Body of pancreas (tissue), 4 donors: ENCODE measurements around the gene ZNF654. TPM values are rescaled to one million over a fixed set of nuclear protein-coding genes. Genes with fewer than 3 reads are reported as not detected.

Experiments used
- ATAC-seq: fragments of 150-250 bp; one replicate; pipeline ENCODE4 v1.9.1; 2016
- DNase-seq, 4 donors: peaks; one replicate each; pipeline ENCODE4 v3.0.0-alpha.2; 2019
- H3K27ac ChIP-seq, 4 donors: fragments of 200-600 bp; sonication (generic); 1 replicate in 3 of 4; 2 replicates in 1 of 4; pipeline versions ENCODE4 v1.5.1 to v1.6.1; 2016 to 2019; ENCODE audit warnings: mild to moderate bottlenecking in 1 of 4, mixed read lengths in 1 of 4, moderate library complexity in 1 of 4
- H3K27me3 ChIP-seq, 2 donors: fragments of 200-600 bp; sonication (generic); one replicate each; pipeline ENCODE4 v1.6.0; 2016; ENCODE audit warnings: mild to moderate bottlenecking in 1 of 2
- H3K36me3 ChIP-seq, 2 donors: fragments of 200-600 bp; sonication (generic); replicated peaks in 1 of 2; 2 replicates each; pipeline ENCODE4 v1.5.1; 2016; ENCODE audit warnings: low read depth in 2 of 2; ENCODE audit not compliant: insufficient read depth in 1 of 2
- H3K4me1 ChIP-seq: fragments of 200-600 bp; sonication (generic); one replicate; pipeline ENCODE4 v1.6.0; 2016
- H3K4me3 ChIP-seq, 2 donors: fragments of 200-600 bp; sonication (generic); 1 replicate in 1 of 2; 2 replicates in 1 of 2; pipeline ENCODE4 v1.5.1; 2016 to 2019
- H3K9me3 ChIP-seq, 3 donors: fragments of 200-600 bp; sonication (generic); 1 replicate in 2 of 3; 2 replicates in 1 of 3; pipeline ENCODE4 v1.5.1; 2016
- POLR2A ChIP-seq, 3 donors: fragments of 450-650 bp; IDR thresholded peaks; one replicate each; pipeline ENCODE4 v1.6.1; 2016; ENCODE audit warnings: antibody characterized with exemption in 3 of 3, mild to moderate bottlenecking in 2 of 3
- WGBS, 2 donors: methylation state at CpG; one replicate each; pipeline ENCODE4 v1.1.5; 2017; 5-methylcytosine and 5-hydroxymethylcytosine counted together
- intact Hi-C: fragments of 100-400 bp; cut with DNase I; formaldehyde crosslinking; loops from one replicate; pipeline ENCODE4 v1.15.1; 2023
- total RNA-seq, 2 donors: library from RNA; depleted of rRNA; stranded (reverse); fragments of >200 nt; gene quantifications; one replicate each; pipeline ENCODE4 v1.1.0, GENCODE V29; 2016
- TF ChIP-seq, protein P1 (sequence below), 7 experiments: fragments of 450-650 bp in 4 of 7; fragments of 200-600 bp in 3 of 7; sonication (generic) in 3 of 7; IDR thresholded peaks; one replicate each; pipeline ENCODE4 v1.5.1; 2016 to 2019; ENCODE audit warnings: antibody characterized with exemption in 7 of 7

Gene ZNF654
- total RNA-seq, 2 donors from 2014 or later = 4.3 to 7.0 TPM

DNA sequence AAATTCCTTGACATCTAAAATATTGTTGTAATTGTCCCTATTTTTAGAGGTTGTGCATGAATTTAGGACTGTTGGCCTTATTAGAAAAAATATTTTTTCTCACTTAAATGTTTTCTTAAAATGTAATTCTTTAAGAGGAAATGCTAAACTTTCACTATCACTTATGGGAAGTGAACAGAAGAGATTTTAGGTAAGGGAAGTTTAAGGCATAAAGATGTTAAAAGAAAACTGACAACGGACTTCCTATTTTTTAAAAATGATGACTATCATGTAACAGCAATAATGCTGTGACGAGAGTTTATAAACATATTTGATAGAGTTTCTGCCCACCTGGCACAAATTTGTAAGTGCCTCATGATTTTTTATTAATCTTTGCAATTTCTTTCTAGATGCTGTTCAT, 93.8 kb downstream of the ZNF654 start:
- WGBS, 2 donors = 74 to 84% methylated on average over 2 of the region's 2 CpGs
- Histone ChIP-seq H3K36me3 (peaks cover 0 to 18% of the 10 kb centered on the region in 2 donors), H3K9me3 (no peaks in the 10 kb centered on the region), H3K27me3 (no peaks in the 10 kb centered on the region), H3K4me1 (peaks cover 21% of the 10 kb centered on the region), H3K27ac (no peak overlapping the region), H3K4me3 (no peak overlapping the region)
- ATAC-seq (no peak), DNase-seq (no peak)
- TF ChIP-seq, protein P1, sequence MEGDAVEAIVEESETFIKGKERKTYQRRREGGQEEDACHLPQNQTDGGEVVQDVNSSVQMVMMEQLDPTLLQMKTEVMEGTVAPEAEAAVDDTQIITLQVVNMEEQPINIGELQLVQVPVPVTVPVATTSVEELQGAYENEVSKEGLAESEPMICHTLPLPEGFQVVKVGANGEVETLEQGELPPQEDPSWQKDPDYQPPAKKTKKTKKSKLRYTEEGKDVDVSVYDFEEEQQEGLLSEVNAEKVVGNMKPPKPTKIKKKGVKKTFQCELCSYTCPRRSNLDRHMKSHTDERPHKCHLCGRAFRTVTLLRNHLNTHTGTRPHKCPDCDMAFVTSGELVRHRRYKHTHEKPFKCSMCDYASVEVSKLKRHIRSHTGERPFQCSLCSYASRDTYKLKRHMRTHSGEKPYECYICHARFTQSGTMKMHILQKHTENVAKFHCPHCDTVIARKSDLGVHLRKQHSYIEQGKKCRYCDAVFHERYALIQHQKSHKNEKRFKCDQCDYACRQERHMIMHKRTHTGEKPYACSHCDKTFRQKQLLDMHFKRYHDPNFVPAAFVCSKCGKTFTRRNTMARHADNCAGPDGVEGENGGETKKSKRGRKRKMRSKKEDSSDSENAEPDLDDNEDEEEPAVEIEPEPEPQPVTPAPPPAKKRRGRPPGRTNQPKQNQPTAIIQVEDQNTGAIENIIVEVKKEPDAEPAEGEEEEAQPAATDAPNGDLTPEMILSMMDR (IDR thresholded peaks at IDR 0.05) = no peak
- TF ChIP-seq POLR2A (IDR thresholded peaks at IDR 0.05) = no peak
- intact Hi-C loops = no loop called here

DNA sequence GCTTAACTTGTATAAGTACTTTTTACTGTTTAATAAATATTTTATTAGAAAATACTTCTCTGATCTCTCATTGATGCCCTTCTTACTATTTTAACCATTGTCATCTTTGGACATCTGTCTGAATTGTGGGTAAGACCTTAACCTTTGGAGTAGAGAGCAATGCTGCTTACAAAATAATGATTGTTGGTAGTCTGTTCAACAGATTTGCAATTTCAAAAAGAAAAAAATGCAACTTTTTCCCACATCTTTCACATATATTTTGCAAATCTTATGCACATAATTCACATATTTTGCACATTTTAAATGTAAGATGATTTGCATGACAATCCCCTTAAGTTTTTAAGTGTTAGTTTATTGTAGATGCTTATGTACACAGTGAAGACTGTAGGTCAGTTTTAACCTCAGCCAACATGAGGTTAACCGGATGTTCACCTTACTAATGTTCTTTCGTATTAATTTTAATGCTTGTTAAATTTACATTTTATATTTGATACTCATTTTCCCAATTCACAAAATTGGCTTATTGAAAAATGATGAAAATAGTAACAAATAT, 107.4 kb downstream of the ZNF654 start:
- Histone ChIP-seq H3K27ac (no peak overlapping the region), H3K4me3 (no peak overlapping the region), H3K9me3 (no peaks in the 10 kb centered on the region), H3K4me1 (no peaks in the 10 kb centered on the region), H3K36me3 (no peaks in the 10 kb centered on the region), H3K27me3 (no peaks in the 10 kb centered on the region)
- TF ChIP-seq POLR2A (IDR thresholded peaks at IDR 0.05) = no peak
- TF ChIP-seq, protein P1 (IDR thresholded peaks at IDR 0.05) = no peak
- WGBS, 2 donors = 97 to 100% methylated on average over 2 of the region's 2 CpGs
- intact Hi-C loops = no loop called here
- no peak for ATAC-seq
- DNase-seq = no peak

DNA sequence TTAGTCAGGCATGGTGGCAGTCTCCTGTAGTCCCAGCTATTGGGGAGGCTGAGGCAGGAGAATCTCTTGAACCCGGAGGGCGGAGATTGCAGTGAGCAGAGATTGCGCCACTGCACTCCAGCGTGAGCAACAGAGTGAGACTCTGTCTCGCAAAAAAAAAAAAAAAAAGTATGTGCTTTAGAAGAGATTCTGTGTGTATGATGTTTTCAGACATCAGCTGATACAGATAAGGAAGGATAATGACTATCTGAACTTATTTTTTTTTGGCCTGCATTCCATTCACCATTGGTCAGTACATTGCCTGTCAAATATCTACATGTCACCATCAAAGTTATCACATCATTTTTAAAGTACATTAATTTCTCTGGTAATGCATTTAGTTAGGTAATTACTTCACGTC, 108.1 kb downstream of the ZNF654 start:
- TF ChIP-seq, protein P1 (IDR thresholded peaks at IDR 0.05) = no peak
- no peak for TF ChIP-seq POLR2A (IDR thresholded peaks at IDR 0.05)
- H3K36me3 ChIP-seq = no peaks in the 10 kb centered on the region
- intact Hi-C loops = no loop called here
- H3K27me3 ChIP-seq = no peaks in the 10 kb centered on the region
- H3K9me3 ChIP-seq = no peaks in the 10 kb centered on the region
- H3K4me3 ChIP-seq = no peak overlapping the region
- DNase-seq (no peak), ATAC-seq (no peak)
- 91 to 97% methylated on average over 6 of the region's 6 CpGs for WGBS, 2 donors
- no peak overlapping the region for H3K27ac ChIP-seq
- no peaks in the 10 kb centered on the region for H3K4me1 ChIP-seq

DNA sequence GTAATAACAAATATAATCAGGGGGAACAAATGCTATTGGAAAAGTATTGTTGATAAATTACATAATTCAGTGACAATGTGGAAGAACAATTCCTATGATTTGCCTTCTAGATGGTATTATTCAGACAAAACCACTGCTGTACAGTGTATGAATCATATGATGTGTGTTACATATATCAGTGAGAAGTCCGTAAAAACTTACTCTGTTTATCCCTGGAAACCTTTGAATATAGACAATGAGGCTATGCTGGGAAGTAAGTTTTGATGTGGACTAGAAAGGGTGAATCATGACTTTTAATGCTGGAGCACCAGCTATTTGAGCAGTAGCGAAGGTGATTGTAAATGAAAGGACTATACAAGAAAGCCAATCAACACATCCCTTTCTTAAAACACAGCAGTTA, 108.6 kb downstream of the ZNF654 start:
- intact Hi-C loops = no loop called here
- Histone ChIP-seq H3K4me3 (no peak overlapping the region), H3K36me3 (no peaks in the 10 kb centered on the region)

DNA sequence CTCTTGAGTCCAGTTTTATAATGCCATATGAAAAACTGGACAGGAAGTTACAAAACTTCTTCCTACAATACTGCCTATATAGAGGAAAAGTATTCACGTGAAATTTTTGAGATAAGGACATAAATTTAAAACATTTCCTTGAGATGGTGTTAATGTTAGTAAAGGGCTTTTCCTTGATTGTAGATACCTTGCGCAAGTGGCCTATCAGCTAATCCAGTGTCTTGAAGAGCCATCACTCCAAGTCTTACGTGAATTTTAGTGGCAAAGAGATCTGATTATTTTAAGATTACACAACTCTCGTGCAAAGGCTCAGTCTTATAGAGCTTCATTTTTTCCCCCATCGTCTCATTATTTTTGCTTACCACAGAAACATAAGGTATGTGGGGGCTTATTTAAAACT, 109.1 kb downstream of the ZNF654 start:
- Histone ChIP-seq H3K36me3 (no peaks in the 10 kb centered on the region), H3K27ac (no peak overlapping the region), H3K9me3 (no peaks in the 10 kb centered on the region), H3K4me3 (no peak overlapping the region), H3K4me1 (no peaks in the 10 kb centered on the region), H3K27me3 (no peaks in the 10 kb centered on the region)
- DNase-seq (no peak), ATAC-seq (no peak)
- 80 to 88% methylated on average over 5 of the region's 5 CpGs for WGBS, 2 donors
- intact Hi-C loops = no loop called here
- TF ChIP-seq, protein P1 (IDR thresholded peaks at IDR 0.05) = no peak
- TF ChIP-seq POLR2A (IDR thresholded peaks at IDR 0.05) = no peak

More for the DNA sequence above, 108.6 kb downstream of the ZNF654 start:
- Histone ChIP-seq H3K27me3 (no peaks in the 10 kb centered on the region), H3K4me1 (no peaks in the 10 kb centered on the region), H3K9me3 (no peaks in the 10 kb centered on the region), H3K27ac (no peak overlapping the region)
- TF ChIP-seq, protein P1 (IDR thresholded peaks at IDR 0.05) = no peak
- no peak for TF ChIP-seq POLR2A (IDR thresholded peaks at IDR 0.05)
- no peak for ATAC-seq
- no peak for DNase-seq
- 98% methylated on average over 2 of the region's 2 CpGs for WGBS, 2 donors
